Stimulated activated effector memory CD8-positive, alpha-beta T cell treated with anti-CD3 and anti-CD28 coated beads, Interleukin-12 subunit alpha, Interleukin-12 subunit beta, amount 100 ng/mL, for 72 hours (primary cell): ENCODE measurements around the gene PCP2.

Experiments used
- ATAC-seq: fragments of 150-1000 bp; cut with Tn5 transposase; 2 replicates; pipeline ENCODE4 v1.10.0; 2021
- DNase-seq, 2 donors: peaks; one replicate each; pipeline ENCODE4 v3.0.0; 2021 to 2022; ENCODE audit warnings: low spot score in 2 of 2
- H3K27ac Mint-ChIP-seq: one replicate; pipeline ENCODE4 v1.8.0; 2022; ENCODE audit warnings: mild to moderate bottlenecking, mixed read lengths
- H3K36me3 Mint-ChIP-seq: one replicate; pipeline ENCODE4 v1.8.0; 2022; ENCODE audit warnings: mild to moderate bottlenecking, mixed read lengths
- H3K4me1 Mint-ChIP-seq: one replicate; pipeline ENCODE4 v1.8.0; 2022; ENCODE audit warnings: mixed read lengths
- H3K4me3 Mint-ChIP-seq: one replicate; pipeline ENCODE4 v1.8.0; 2022; ENCODE audit warnings: mild to moderate bottlenecking, mixed read lengths
- H3K9me3 Mint-ChIP-seq: one replicate; pipeline ENCODE4 v1.8.0; 2022; ENCODE audit warnings: mixed read lengths

The PCP2 gene

GRCh38 chr19:7636317-7636690, 2.8 kb upstream of the PCP2 start:
- peaks cover 44% of the 10 kb centered on the region for H3K4me1 Mint-ChIP-seq
- DNase-seq = no peak
- H3K4me3 Mint-ChIP-seq = peak overlapping the region; percentile 78
- no peaks in the 10 kb centered on the region for H3K9me3 Mint-ChIP-seq
- H3K36me3 Mint-ChIP-seq = peaks cover 57% of the 10 kb centered on the region
- H3K27ac Mint-ChIP-seq = peak overlapping the region; percentile 95
- no peak for ATAC-seq

- ATAC-seq (no peak), DNase-seq (no peak)
- Mint-ChIP-seq H3K4me3 (peak overlapping the region; percentile 78), H3K4me1 (peaks cover 49% of the 10 kb centered on the region), H3K27ac (no peak overlapping the region), H3K36me3 (peaks cover 56% of the 10 kb centered on the region), H3K9me3 (no peaks in the 10 kb centered on the region)
These were observed 2.2 kb upstream of the PCP2 start for GRCh38 chr19:7635670-7636069.

- DNase-seq (no peak), ATAC-seq (no peak)
- peaks cover 53% of the 10 kb centered on the region for H3K4me1 Mint-ChIP-seq
- no peaks in the 10 kb centered on the region for H3K9me3 Mint-ChIP-seq
- H3K4me3 Mint-ChIP-seq = no peak overlapping the region
- H3K36me3 Mint-ChIP-seq = peaks cover 52% of the 10 kb centered on the region
- peak overlapping the region; percentile 52 for H3K27ac Mint-ChIP-seq
These were observed 947 bp downstream of the PCP2 start for GRCh38 chr19:7632340-7633203.

GRCh38 chr19:7631577-7631976, 1.9 kb downstream of the PCP2 start:
- DNase-seq (no peak), ATAC-seq (no peak)
- no peaks in the 10 kb centered on the region for H3K9me3 Mint-ChIP-seq
- H3K27ac Mint-ChIP-seq = no peak overlapping the region
- H3K36me3 Mint-ChIP-seq = peaks cover 53% of the 10 kb centered on the region
- H3K4me3 Mint-ChIP-seq = no peak overlapping the region
- H3K4me1 Mint-ChIP-seq = peaks cover 53% of the 10 kb centered on the region

GRCh38 chr19:7629347-7630054, 4.0 kb downstream of the PCP2 start, which contains the start of the genes PET100 and XAB2:
TSS of gene PET100 (plus strand) at chr19:7629793. CDS start at chr19:7629834, 41 bp downstream.
TSS of gene XAB2 (minus strand) at chr19:7629545. CDS start at chr19:7629527, 18 bp downstream.
- Mint-ChIP-seq H3K9me3 (no peaks in the 10 kb centered on the region), H3K36me3 (peaks cover 71% of the 10 kb centered on the region), H3K4me1 (peaks cover 42% of the 10 kb centered on the region), H3K4me3 (peak within 1 kb of the TSS; percentile 95), H3K27ac (peak within 1 kb of the TSS; percentile 99)
- DNase-seq (peak; percentile 91 to 97), ATAC-seq (peak; percentile 99)

- H3K9me3 Mint-ChIP-seq = no peaks in the 10 kb centered on the region
- peaks cover 37% of the 10 kb centered on the region for H3K4me1 Mint-ChIP-seq
- no peak for ATAC-seq
- DNase-seq = no peak
- peak overlapping the region; percentile 95 for H3K4me3 Mint-ChIP-seq
- H3K36me3 Mint-ChIP-seq = peaks cover 73% of the 10 kb centered on the region
- H3K27ac Mint-ChIP-seq = peak overlapping the region; percentile 99
These were observed 4.8 kb downstream of the PCP2 start for GRCh38 chr19:7628589-7629311.

GRCh38 chr19:7627166-7627565, 6.4 kb downstream of the PCP2 start:
- Mint-ChIP-seq H3K27ac (no peak overlapping the region), H3K9me3 (no peaks in the 10 kb centered on the region), H3K4me1 (peaks cover 37% of the 10 kb centered on the region), H3K36me3 (peaks cover 76% of the 10 kb centered on the region), H3K4me3 (peak overlapping the region; percentile 6)
- DNase-seq (no peak), ATAC-seq (no peak)

- Mint-ChIP-seq H3K9me3 (no peaks in the 10 kb centered on the region), H3K4me3 (no peak overlapping the region), H3K27ac (no peak overlapping the region), H3K4me1 (peaks cover 34% of the 10 kb centered on the region), H3K36me3 (peaks cover 76% of the 10 kb centered on the region)
- ATAC-seq = no peak
- no peak for DNase-seq
These were observed 7.7 kb downstream of the PCP2 start for GRCh38 chr19:7625763-7626372.

GRCh38 chr19:7624810-7625209, 8.7 kb downstream of the PCP2 start:
- peaks cover 74% of the 10 kb centered on the region for H3K36me3 Mint-ChIP-seq

GRCh38 chr19:7623725-7624603, 9.6 kb downstream of the PCP2 start:
- no peaks in the 10 kb centered on the region for H3K9me3 Mint-ChIP-seq
- H3K4me1 Mint-ChIP-seq = peaks cover 15% of the 10 kb centered on the region
- H3K4me3 Mint-ChIP-seq = no peak overlapping the region
- H3K27ac Mint-ChIP-seq = no peak overlapping the region
- ATAC-seq (no peak), DNase-seq (no peak)
- peaks cover 68% of the 10 kb centered on the region for H3K36me3 Mint-ChIP-seq

More at GRCh38 chr19:7624810-7625209, 8.7 kb downstream of the PCP2 start:
- H3K4me3 Mint-ChIP-seq = no peak overlapping the region
- DNase-seq (no peak), ATAC-seq (no peak)
- no peak overlapping the region for H3K27ac Mint-ChIP-seq
- H3K4me1 Mint-ChIP-seq = peaks cover 23% of the 10 kb centered on the region
- no peaks in the 10 kb centered on the region for H3K9me3 Mint-ChIP-seq

GRCh38 chr19:7622933-7623685, 10.4 kb downstream of the PCP2 start:
- ATAC-seq (no peak), DNase-seq (no peak)
- no peak overlapping the region for H3K27ac Mint-ChIP-seq
- peaks cover 6% of the 10 kb centered on the region for H3K4me1 Mint-ChIP-seq
- H3K4me3 Mint-ChIP-seq = no peak overlapping the region
- H3K9me3 Mint-ChIP-seq = no peaks in the 10 kb centered on the region
- peaks cover 72% of the 10 kb centered on the region for H3K36me3 Mint-ChIP-seq

- Mint-ChIP-seq H3K27ac (no peak overlapping the region), H3K4me1 (no peaks in the 10 kb centered on the region), H3K4me3 (no peak overlapping the region), H3K9me3 (no peaks in the 10 kb centered on the region), H3K36me3 (peaks cover 71% of the 10 kb centered on the region)
- no peak for DNase-seq
- ATAC-seq = no peak
These were observed 12.8 kb downstream of the PCP2 start for GRCh38 chr19:7620442-7621412.
